GM19023 (cell line): ENCODE data around the gene IQCE.

Experiments used
- ATAC-seq: cut with Tn5 transposase; IDR thresholded peaks from one replicate; pipeline ENCODE4 v1.9.1; 2021; ENCODE audit warnings: mild to moderate bottlenecking, moderate library complexity; ENCODE audit not compliant: unreplicated experiment

The IQCE gene

GRCh38 chr7:2660359-2661095, 101.7 kb downstream of the IQCE start:
- ATAC-seq = no peak

- ATAC-seq = no peak
Observed at GRCh38 chr7:2661096-2661449, 102.3 kb downstream of the IQCE start.

GRCh38 chr7:2661602-2662272, 103.0 kb downstream of the IQCE start:
- ATAC-seq = no peak

GRCh38 chr7:2662273-2663120, 103.7 kb downstream of the IQCE start:
- no peak for ATAC-seq

- ATAC-seq = no peak
Observed at GRCh38 chr7:2663121-2663886, 104.5 kb downstream of the IQCE start.

GRCh38 chr7:2663960-2664359, 105.2 kb downstream of the IQCE start:
- ATAC-seq = no peak
